PC-9 (cell line): ENCODE data around the gene EYA4. TPM values are rescaled to one million over a fixed set of nuclear protein-coding genes. Genes with fewer than 3 reads are reported as not detected.

ENCODE experiments used
- BruUV-seq: library from RNA; stranded (reverse); fragments of 400-500 nt; replicated peaks from 2 replicates; lab custom pipeline; 2021; lab: Mats Ljungman, UMichigan
- CTCF ChIA-PET: fragments of 300-600 bp; sonication (Branson Sonifier 250); formaldehyde crosslinking; loops from one replicate; lab custom pipeline; 2022; ENCODE audit warnings: antibody characterized with exemption; lab: Charles Lee
- POLR2A ChIA-PET: fragments of 300-600 bp; sonication (Branson Sonifier 250); formaldehyde crosslinking; loops from one replicate; lab custom pipeline; 2022; ENCODE audit warnings: antibody characterized with exemption; ENCODE audit not compliant: unreplicated experiment; lab: Charles Lee
- DNase-seq, 2 experiments: peaks; one replicate each; pipeline versions ENCODE4 v3.0.0 to v3.0.0-alpha.2; 2015 to 2022; ENCODE audit warnings: mixed read lengths in 1 of 2
- H2AFZ ChIP-seq: fragments of 200-600 bp; sonication (generic); 2 replicates; pipeline ENCODE4 v1.8.1; 2017; ENCODE audit warnings: antibody characterized with exemption
- H3F3A ChIP-seq: fragments of 200-600 bp; sonication (generic); 2 replicates; pipeline ENCODE4 v1.8.1; 2017; ENCODE audit warnings: antibody characterized with exemption, mild to moderate bottlenecking, low read depth; ENCODE audit not compliant: insufficient read depth
- H3K27ac ChIP-seq: fragments of 200-600 bp; sonication (generic); 2 replicates; pipeline ENCODE4 v1.6.1; 2016; ENCODE audit warnings: mixed run types
- H3K27me3 ChIP-seq: fragments of 200-600 bp; sonication (generic); 2 replicates; pipeline ENCODE4 v1.6.1; 2016; ENCODE audit warnings: low read depth, mixed run types; ENCODE audit not compliant: insufficient read depth
- H3K36me3 ChIP-seq: fragments of 200-600 bp; sonication (generic); 2 replicates; pipeline ENCODE4 v1.6.1; 2016; ENCODE audit warnings: low read depth, mixed run types
- H3K4me1 ChIP-seq: fragments of 200-600 bp; sonication (generic); replicated peaks from 2 replicates; pipeline ENCODE4 v1.6.1; 2016; ENCODE audit warnings: mixed run types; ENCODE audit not compliant: insufficient read depth
- H3K4me2 ChIP-seq: fragments of 200-600 bp; sonication (generic); 2 replicates; pipeline ENCODE4 v1.6.1; 2017; ENCODE audit warnings: mixed run types
- H3K4me3 ChIP-seq: fragments of 200-600 bp; sonication (generic); 2 replicates; pipeline ENCODE4 v1.6.1; 2016; ENCODE audit warnings: mixed run types
- H3K79me2 ChIP-seq: fragments of 200-600 bp; sonication (generic); 2 replicates; pipeline ENCODE4 v1.6.1; 2017; ENCODE audit warnings: low read depth, mixed run types
- H3K9me2 ChIP-seq: fragments of 200-600 bp; sonication (generic); 2 replicates; pipeline ENCODE4 v1.8.1; 2017; ENCODE audit warnings: mild to moderate bottlenecking; ENCODE audit not compliant: insufficient read depth
- H3K9me3 ChIP-seq: fragments of 200-600 bp; sonication (generic); 2 replicates; pipeline ENCODE4 v1.8.1; 2016; ENCODE audit warnings: low read depth; ENCODE audit not compliant: insufficient read depth
- H4K20me1 ChIP-seq: fragments of 200-600 bp; sonication (generic); 2 replicates; pipeline ENCODE4 v1.8.1; 2017; ENCODE audit not compliant: insufficient read depth
- CTCF ChIP-seq: fragments of 200-600 bp; sonication (generic); conservative IDR thresholded peaks from 2 replicates; pipeline ENCODE4 v1.6.1; 2017; ENCODE audit warnings: mixed run types, antibody characterized with exemption, mild to moderate bottlenecking, moderate library complexity
- EZH2 ChIP-seq: fragments of 200-600 bp; sonication (generic); IDR thresholded peaks from 2 replicates; pipeline ENCODE4 v1.8.0; 2017; ENCODE audit warnings: antibody characterized with exemption, low read depth
- intact Hi-C: fragments of 100-400 bp; cut with micrococcal nuclease; formaldehyde crosslinking; loops from one replicate; pipeline ENCODE4 v1.10.0; 2022; ENCODE audit not compliant: unreplicated experiment
- total RNA-seq: library from RNA; stranded (reverse); gene quantifications from 2 replicates; pipeline ENCODE4 v1.2.3, GENCODE V29; 2021

EYA4 gene
- total RNA-seq, 1 experiment from 2014 or later = 9.8 TPM

- H4K20me1 ChIP-seq = no peaks in the 10 kb centered on the region
- H3K4me1 ChIP-seq = no peaks in the 10 kb centered on the region
- intact Hi-C loops = no loop called here
- H3K27me3 ChIP-seq = no peaks in the 10 kb centered on the region
- no peaks in the 10 kb centered on the region for H3K79me2 ChIP-seq
- TF ChIP-seq CTCF = no peak
- TF ChIP-seq EZH2 = no peak
- H3K4me3 ChIP-seq = no peak overlapping the region
- no peak for DNase-seq
- H3K27ac ChIP-seq = no peak overlapping the region
- no peak overlapping the region for H3K4me2 ChIP-seq
- ChIA-PET CTCF (no interaction called here), POLR2A (no interaction called here)
- H2AFZ ChIP-seq = no peak overlapping the region
- no peaks in the 10 kb centered on the region; the same call in 1 of the 2 replicates for H3K9me2 ChIP-seq
- no peaks in the 10 kb centered on the region for H3K36me3 ChIP-seq
- BruUV-seq = no TSS peak
- H3K9me3 ChIP-seq = no peaks in the 10 kb centered on the region
- no peaks in the 10 kb centered on the region for H3F3A ChIP-seq
Observed at GRCh38 chr6:133298335-133298734, 57.2 kb downstream of the EYA4 start.

- no peaks in the 10 kb centered on the region for H3K36me3 ChIP-seq
- no peak for TF ChIP-seq CTCF
- TF ChIP-seq EZH2 = no peak
- no peaks in the 10 kb centered on the region for H3K9me3 ChIP-seq
- no peaks in the 10 kb centered on the region for H3K79me2 ChIP-seq
- no peaks in the 10 kb centered on the region for H3K4me1 ChIP-seq
- H2AFZ ChIP-seq = no peak overlapping the region
- no peak overlapping the region for H3K4me3 ChIP-seq
- H3K4me2 ChIP-seq = no peak overlapping the region
- POLR2A ChIA-PET = no interaction called here
- intact Hi-C loops = no loop called here
- H3K27ac ChIP-seq = no peak overlapping the region
- no peaks in the 10 kb centered on the region for H3F3A ChIP-seq
- CTCF ChIA-PET = no interaction called here
- no peaks in the 10 kb centered on the region for H4K20me1 ChIP-seq
- DNase-seq = no peak
- H3K27me3 ChIP-seq = no peaks in the 10 kb centered on the region
- BruUV-seq = no TSS peak
- no peaks in the 10 kb centered on the region; the same call in 1 of the 2 replicates for H3K9me2 ChIP-seq
Observed at GRCh38 chr6:133298801-133299200, 57.6 kb downstream of the EYA4 start.

- H3K79me2 ChIP-seq = no peaks in the 10 kb centered on the region
- POLR2A ChIA-PET = no interaction called here
- H3F3A ChIP-seq = no peaks in the 10 kb centered on the region
- no peaks in the 10 kb centered on the region for H3K4me1 ChIP-seq
- no peaks in the 10 kb centered on the region for H4K20me1 ChIP-seq
- BruUV-seq = no TSS peak
- no peak for DNase-seq
- H3K27me3 ChIP-seq = no peaks in the 10 kb centered on the region
- CTCF ChIA-PET = no interaction called here
- H3K27ac ChIP-seq = no peak overlapping the region
- no peaks in the 10 kb centered on the region for H3K36me3 ChIP-seq
- no peak overlapping the region for H3K4me3 ChIP-seq
- H3K4me2 ChIP-seq = no peak overlapping the region
- no peaks in the 10 kb centered on the region for H3K9me2 ChIP-seq
- H2AFZ ChIP-seq = no peak overlapping the region
- intact Hi-C loops = no loop called here
- TF ChIP-seq CTCF (no peak), EZH2 (no peak)
- no peaks in the 10 kb centered on the region for H3K9me3 ChIP-seq
Observed at GRCh38 chr6:133300896-133301295, 59.7 kb downstream of the EYA4 start.
